ENCODE results near the gene SARDH.

DNA sequence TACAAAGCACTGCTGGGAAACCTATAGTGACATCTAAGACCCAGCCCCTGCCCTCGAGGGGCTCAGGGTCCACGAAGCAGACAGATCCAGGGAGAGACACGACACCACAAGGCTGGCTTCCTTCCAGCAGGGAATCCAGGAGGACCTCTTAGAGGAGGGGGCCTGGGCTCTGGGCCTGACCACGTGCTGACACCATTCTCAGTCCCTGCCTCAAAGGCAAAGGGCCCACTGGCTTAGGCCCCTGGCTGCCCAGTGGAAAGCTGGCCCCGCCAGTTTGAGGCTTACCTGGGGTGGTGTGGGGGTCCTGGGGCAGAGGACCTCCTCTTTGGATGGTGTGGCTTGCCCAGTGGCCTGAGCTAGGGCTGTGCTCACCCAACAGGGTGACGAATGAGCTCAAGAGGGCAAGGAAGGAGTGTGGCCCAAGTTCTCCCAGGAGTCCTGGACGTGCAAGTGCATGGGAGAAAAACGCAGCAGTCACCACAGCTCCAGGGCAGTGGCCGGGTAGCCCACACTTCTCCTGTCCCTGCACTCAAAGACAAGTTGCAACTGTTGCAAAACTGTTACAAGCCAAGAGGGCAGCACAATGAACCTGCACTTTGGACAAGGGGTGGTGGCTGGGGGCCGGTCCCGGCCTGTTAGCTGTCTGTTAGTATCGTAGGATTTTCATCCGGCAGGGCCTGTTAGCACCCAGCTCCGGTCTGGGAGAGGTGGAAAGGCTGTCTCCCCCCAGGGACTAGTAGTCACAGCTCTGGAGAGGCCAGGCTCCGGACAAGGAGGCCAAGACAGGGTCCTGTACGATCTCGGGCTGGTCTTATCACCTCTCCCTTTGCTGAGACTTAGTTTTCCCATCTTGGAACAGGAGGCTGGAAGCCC lies 1.5 kb upstream of the SARDH start:
- TF ChIP-seq POLR2A (IDR thresholded peaks at IDR 0.05) (no peak), EP300 (IDR thresholded peaks at IDR 0.05) (no peak)
- TF ChIP-seq, protein P1, sequence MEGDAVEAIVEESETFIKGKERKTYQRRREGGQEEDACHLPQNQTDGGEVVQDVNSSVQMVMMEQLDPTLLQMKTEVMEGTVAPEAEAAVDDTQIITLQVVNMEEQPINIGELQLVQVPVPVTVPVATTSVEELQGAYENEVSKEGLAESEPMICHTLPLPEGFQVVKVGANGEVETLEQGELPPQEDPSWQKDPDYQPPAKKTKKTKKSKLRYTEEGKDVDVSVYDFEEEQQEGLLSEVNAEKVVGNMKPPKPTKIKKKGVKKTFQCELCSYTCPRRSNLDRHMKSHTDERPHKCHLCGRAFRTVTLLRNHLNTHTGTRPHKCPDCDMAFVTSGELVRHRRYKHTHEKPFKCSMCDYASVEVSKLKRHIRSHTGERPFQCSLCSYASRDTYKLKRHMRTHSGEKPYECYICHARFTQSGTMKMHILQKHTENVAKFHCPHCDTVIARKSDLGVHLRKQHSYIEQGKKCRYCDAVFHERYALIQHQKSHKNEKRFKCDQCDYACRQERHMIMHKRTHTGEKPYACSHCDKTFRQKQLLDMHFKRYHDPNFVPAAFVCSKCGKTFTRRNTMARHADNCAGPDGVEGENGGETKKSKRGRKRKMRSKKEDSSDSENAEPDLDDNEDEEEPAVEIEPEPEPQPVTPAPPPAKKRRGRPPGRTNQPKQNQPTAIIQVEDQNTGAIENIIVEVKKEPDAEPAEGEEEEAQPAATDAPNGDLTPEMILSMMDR (IDR thresholded peaks at IDR 0.05), result no peak

Data from tibial nerve (tissue), 4 donors.